Measurements from ENCODE around the gene RBM4B.

RBM4B gene

DNA sequence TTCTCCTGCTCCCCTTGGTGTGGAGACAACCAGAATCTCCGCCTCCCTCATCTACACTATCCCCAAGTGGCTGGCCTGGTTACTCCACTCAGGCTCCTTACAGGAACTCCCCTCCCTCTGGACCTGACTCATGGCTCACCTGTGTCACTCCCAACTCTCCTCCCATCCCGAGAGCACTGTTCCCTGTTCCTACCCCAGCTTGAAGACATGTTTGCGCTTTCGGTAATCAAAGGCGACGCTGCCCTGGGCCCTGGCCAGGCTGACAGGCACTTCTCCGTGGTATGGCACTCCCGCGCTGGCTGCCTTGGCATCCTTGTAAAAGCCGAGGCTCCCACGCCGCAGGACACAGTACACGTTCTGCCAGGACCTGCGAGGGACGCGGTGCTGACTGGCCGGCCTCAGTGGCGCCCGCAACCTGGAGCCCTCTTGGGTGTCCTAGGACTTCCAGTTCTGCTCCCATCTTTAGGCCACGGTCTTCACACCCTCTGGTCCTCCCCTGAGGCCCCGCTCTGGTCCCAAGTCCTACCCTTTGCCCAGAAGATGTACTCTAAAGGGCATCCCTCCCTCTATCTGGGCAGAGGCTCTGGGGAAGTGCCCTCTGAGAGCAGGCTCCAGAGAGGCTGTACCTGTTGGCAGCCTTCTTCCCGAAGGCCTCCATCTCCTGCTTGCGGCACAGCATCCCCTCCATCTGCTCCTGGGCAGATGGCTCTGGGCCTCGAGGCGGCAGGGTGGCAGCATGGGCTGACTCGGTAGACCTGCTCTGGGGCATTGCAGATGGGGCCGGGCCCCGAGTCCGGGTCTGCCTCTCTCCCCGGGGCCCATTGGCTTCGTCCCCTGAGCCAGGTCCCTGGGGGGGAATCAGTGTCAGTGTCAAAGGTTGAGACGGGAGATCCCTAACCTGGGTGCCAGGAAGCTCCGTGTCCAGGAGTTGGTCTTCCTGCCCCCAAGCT is 9.4 kb upstream of the RBM4B start:
- peak; percentile 80 for DNase-seq (ENCODE audit: low spot score)

DNA sequence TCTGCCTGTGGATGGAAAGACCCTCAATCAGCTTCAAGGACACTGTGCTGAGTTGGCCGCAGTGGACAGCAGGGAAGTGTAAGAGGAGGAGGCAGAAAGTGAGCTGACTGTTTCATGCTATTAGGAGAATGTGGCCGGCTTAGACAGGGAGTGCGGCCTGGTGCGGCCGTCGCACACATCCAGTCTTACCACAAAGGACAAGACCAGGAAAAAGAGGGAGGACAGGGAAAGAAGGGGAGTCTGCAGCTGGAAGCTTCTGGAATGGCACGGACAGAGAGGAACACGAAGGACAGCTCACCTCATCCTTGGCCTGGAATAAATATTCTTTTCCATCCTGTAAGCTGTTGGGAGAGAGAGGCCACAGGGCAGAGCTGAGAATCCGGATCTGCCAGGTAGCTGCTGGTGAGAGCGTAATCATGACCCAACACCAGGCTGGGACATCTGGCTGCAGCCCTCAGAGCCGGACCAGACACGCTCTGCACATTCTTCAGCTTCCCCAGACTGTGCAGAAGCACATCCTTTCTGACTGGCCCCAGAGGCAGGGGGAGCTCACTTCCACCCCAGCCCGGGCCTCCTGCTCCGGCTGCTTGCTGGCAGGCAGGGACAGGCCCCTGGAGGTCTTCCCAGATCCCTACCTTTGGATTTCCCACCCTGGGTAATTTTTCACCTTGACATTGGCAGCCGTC is 8.6 kb upstream of the RBM4B start:
- DNase-seq (ENCODE audit: low spot score), result no peak

DNA sequence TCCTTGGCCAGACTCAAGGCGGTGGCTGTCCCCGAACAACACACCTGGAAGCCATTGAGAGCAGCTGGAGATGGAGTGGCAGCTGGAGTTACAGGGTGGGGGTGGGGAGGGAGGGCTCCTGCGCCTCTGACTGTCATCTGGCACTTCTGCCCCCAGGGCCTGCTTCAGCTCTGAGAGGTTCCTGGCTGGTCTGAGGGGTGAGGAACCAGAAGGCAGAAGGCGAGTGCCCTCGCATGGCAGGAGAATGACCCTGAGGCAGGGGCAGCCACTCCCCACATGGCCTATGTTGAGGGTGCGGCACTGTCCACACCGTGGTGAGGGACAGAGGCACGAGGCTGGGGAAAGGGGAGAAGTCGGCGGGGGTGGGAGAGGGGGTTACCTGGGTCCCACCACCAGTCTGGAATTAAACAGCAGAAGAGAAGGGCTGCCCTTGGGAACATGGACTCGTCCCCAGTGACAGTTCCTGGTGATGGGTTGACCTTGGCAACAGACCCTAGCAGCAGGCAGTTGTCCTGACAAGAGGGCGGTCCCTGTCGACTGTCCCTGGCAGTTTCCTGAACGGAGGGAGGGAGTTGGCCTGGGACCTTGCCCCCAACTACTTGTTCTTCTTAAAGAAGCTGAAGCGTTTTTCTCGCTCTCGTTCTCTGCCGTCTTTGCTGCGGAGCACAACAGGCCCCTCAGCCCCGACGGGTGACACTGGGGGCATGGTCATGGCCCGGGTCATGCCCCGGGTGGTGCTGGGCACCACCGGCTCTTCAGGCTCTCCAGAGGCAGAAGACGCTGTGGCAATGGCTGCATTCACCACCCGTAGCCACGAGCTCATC is 7.8 kb upstream of the RBM4B start:
- DNase-seq (ENCODE audit: low spot score), result no peak

DNA sequence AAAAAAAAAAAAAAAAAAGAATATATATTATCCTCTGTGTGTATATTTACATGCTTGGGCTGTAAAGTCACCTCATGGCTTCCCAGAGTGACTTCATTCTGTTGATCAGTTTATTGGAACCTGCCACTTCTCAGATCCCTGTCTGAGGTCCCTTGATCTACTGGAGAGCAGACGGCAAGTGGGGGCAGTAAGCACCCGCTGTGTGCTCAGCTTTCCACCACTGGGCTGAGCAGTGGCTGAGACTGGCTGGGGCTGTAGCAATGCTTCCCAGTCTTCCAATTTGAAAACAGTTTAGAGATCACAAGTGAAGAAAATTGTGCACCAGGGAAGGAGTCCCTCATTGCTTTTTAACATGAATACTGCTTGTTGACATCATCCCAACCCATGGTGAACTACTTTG is 6.9 kb upstream of the RBM4B start:
- no peak for DNase-seq (ENCODE audit: low spot score)

DNA sequence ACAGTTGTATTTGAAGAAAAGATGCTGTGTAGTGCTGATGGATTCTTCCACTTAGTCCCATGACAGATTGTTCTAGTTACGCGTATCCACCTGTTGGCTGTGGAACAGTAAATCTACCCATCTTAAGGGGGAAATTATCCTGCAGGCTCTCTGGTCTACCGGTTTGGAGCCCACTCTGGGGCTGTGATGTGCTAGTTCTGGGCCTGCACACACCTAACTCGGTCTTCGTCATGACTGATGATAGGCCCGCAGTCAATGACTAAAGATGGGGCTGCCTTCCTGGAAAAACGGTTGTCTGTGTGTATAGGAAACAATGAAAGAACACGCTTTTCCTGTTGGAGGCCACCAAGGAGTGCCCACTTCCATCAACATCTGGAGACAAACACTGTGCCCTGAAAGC is 6.2 kb upstream of the RBM4B start:
- DNase-seq (ENCODE audit: low spot score), result no peak

DNA sequence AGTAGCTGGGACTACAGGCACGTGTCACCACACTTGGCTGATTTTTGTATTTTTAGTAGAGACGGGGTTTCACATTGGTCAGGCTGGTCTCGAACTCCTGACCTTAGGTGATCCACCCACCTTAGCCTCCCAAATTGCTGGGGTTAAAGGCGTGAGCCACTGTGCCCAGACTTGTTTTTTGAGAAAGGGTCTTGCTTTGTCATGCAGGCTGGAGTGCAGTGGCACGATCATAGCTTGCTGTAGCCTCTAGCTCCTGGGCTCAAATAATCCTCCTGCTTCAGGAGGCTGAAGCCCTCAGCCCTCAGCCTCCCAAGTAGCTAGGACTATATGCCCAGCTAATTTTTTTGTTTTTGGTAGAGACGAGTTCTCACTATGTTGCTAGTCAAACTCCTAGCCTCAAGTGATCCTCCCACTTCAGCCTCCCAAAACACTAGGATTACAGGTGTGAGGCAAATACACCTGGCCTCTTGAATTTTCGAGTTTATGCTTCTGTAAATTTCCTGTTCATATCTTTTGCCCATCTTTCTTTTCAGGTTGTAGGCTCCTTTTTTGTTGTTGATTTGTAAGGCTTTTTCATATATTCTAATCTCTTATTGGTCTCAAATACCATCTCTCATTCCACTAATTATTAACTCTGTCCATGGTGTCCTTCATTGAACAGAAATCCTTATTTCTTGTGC is 3.4 kb upstream of the RBM4B start:
- DNase-seq (ENCODE audit: low spot score), result no peak

DNA sequence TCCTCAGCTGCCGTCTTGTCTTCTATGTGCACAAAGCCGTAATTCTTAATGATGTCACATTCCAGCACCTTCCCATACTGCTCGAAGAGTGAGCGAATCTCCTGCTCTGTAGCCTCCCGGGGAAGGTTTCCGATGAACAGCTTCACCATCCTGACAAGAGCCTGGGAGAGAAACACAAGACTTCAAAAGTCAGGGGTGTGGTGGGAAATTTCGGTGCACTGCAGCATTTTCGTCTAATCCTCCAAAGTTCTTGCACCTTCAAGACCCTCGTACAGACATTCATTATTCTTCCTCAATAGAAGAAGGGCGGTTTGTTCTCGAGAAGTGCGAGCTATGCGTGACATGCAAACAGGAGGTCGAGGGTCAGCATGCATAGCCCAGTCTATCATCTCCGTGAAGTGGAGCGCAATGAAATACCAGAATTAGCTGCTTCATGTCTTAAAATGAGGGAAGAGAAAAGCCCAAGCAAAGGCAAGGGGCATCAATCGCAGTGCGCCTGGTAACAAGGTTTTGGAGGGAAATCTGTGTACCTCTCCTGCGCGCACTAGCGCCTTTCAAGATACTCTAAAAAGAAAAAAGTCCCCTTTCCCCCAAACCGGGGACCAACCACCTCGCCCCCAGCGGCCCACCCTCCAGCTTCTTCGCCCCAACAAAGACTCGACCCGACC is 622 bp downstream of the RBM4B start:
- DNase-seq (ENCODE audit: low spot score), result no peak

DNA sequence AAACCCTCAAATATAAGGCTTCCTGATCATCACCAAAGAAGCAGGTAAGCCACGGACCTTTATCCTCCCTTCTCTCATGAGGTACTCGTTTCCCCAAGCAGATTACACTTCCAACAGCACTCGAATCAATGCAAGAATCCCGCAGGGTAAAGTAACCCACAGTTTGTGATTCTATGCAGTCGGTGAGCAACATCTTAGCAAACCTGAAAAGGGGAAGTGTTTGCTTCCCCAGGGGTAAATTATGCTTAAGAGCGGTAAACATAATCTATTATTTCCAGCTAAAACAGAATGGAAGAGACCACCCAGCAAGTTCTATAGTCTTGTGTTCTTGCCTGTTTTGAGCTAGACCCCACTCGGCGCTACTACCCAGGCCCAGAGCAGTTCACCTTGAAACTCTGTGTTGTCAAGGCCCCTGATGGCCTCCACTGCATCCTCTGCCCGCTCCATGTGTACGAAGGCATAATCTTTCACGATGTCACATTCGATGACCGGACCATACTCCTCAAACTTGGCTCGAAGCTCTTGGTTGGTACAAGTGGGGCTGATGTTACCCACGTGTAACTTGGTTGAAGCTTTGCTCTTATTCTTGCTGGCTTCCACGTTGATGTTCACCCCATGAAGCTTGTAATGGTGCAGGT is 1.3 kb downstream of the RBM4B start:
- no peak for DNase-seq (ENCODE audit: low spot score)

DNA sequence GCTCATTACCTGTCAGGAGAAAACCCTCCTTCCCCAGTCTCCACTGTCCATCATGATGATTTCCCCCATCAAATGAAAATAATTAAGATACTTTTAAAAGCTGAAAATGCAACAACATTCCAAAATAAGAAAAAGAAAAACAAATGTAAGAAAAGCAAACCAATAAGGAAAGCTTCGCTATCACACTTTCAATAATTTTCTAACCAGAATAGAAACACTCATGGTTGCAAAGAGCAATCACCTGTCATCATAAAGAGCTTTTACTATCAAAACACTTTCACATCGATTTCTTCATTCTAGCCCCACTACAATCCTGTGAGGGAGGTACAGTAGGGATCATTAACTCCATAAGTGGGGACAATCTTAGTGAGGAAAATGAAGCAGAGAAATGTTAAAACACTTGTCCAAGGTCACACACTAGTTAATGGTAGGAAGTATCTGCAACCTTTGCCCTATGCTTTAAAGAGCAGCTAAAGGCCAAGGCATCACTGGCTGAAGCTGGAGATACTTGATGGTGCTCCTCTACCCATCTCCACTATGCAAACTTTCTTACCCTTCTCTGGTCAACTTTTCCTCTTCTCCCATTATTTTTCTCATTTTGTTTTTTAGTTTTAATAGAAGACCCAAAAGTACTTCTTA is 2.6 kb downstream of the RBM4B start:
- no peak for DNase-seq (ENCODE audit: low spot score)

DNA sequence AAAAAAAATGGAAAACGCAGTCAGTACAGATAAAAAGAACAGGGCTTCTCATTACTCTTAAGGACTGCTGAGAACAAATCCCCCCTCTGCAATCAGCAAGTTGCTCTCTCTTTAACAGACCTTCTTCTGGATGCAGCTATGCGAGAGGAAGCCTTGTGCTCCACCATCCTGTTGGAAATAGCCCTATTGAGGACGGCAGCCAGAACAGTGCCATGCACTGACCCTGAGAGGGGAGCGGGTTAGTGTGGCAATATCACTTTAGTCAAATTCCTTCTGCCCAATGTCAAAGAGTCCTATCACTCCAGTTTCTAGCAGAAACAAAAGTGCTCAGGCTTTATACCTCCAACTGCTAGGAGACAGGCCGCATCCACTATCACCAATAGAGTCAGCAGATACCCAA is 6.9 kb downstream of the RBM4B start:
- no peak for DNase-seq (ENCODE audit: low spot score)

DNA sequence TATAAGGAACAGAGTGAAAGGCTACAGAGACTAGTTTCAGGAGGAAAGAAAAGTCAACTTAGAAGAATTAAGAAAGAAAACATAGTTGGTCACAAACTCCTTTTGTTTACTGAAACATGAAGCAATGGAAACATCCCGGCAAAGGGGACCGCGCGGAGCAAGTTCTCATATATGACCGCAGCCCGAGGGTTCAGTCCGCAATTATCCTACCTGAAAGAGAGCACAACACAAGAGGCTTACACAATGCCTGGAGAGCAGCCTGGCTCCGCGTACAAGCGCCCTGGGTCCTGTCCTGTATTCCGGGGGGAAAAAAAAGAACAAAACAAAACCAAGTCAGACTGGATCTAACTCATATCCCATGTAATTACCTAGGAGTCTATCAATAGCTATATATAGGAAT is 12.3 kb downstream of the RBM4B start:
- DNase-seq (ENCODE audit: low spot score), result no peak

DNA sequence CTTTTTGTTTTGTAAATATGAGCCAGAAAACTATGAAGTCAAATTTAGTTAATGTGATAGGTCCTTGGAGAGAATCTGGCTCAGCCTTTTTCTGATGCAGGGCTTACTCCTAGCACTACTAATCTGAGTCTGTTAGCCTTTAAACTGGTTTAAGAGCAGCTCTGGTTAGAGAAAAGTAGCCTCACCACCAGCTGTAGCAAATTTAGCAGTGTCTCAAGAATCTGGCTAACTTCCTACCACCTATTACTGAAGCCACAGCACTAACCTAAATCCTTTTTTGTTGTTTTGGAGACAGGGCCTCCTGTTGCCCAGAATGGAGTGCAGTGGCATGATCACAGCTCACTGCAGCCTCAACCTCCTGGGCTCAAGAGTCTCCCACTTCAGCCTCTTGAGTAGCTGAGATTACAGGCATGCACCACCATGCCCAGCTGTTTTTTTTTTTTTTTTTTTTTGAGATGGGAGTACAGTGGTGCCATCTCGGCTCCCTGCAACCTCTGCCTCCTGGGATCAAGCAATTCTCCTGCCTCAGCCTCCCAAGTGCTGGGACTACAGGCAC is 13.9 kb downstream of the RBM4B start:
- DNase-seq (ENCODE audit: low spot score), result no peak

DNA sequence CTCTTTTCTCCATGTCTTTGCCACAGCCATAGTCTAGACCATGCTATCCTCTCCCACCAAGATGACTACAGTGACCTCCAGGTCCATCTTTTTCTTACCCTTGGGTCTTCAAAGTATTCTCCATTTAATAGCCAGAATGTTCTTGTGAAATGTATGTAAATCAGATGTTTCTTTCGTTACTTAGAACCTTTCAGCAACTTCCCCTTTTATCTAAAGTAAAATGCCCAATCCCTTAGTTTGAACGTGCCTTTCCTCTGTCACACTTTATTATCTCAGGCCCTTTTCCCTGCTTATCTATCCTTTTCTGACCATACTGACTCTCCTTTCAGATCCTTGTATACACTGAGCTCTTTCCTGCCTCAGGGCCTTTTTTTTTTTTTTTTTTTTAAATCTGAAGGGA is 17.9 kb downstream of the RBM4B start:
- DNase-seq (ENCODE audit: low spot score), result no peak

DNA sequence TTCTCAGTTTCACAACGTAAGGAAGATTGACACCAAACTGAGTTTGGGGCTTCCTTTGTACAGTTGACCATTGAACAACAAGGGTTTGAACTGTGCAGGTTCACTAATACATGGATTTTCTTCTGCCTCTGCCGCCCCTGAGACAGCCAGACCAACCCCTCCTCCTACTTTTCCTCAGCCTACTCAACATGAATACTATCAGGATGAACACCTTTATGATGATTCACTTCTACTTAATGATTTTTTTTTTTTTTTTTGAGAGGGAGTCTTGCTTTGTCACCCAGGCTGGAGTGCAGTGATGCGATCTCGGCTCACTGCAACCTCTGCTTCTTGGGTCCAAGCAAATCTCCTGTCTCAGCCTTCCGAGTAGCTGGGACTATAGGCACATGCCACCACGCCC is 24.6 kb downstream of the RBM4B start:
- DNase-seq (ENCODE audit: low spot score), result no peak

DNA sequence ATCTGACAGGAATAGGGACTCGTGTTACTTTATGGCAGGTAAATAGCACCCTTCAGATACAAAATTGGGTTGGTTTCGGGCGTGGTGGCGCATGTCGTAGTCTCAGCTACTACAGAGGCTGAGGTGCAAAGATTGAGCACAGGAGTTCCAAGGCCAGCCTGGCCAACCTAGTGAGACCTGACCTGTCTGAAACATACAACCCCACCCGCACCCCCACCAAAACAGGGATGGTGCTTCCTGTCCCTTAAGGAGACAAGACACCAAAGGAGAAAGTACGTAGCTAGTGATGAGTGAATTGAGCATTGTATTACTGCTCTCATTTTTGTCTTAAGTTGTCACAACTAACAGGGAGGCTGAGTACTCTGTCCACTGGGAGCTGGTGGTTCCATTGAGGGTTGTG is 25.0 kb downstream of the RBM4B start:
- no peak for DNase-seq (ENCODE audit: low spot score)

DNA sequence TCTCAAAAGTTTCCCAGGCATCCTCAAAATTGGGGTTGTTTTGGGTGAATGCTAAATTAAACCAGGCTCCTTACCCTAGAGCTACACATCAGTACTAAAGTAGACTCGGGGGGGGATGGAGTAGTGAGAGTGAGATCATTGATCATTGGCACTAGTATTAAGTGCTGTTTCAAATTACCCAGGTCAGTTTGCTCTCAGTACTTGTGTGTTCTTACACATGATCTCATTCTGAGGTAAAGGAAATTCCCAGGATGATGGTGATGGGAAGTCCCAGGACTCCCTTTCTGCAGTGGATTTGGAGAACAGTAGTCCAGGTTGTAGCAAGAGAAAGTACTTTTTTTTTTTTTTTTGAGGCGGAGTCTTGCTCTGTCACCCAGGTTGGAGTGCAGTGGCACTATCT is 26.7 kb downstream of the RBM4B start:
- no peak for DNase-seq (ENCODE audit: low spot score)

DNA sequence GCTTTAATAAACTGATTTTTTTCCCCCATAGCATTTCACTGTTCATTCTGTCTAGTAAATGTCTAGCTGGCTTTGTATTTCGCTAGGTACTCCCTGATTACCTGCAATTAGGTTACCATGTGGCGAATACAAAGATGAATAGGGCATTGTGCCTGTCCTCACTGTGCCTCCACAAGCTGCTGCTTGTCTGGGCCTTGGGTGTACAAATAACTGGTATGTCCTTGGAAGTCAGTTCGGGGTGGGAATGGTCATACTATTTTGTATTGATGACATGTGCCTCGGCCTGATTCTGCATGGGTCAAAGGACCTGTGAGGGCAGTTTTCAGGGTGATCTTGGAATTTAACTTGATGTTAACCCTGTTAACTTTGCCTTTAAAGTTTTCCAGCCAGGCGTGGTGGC is 27.8 kb downstream of the RBM4B start:
- no peak for DNase-seq (ENCODE audit: low spot score)

DNA sequence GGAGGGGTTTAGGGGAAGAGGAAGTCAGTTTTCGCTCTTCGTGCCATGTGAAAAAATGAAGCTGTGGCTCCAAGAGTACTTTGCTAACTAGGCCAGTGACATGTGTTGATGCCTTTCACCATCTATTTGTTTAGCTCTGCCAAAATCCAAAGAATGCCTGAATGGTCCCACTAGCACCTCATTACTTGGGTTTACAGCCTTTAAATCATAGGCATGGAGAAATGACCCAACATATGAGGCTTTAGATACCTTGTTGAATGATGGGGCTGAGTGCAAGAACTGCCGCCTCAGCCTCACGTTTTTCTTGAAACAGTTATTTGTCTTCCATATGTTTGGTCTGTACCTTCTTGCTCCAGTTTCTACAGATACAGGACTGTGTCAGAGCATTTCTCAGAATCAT is 30.9 kb downstream of the RBM4B start:
- DNase-seq (ENCODE audit: low spot score), result no peak

DNA sequence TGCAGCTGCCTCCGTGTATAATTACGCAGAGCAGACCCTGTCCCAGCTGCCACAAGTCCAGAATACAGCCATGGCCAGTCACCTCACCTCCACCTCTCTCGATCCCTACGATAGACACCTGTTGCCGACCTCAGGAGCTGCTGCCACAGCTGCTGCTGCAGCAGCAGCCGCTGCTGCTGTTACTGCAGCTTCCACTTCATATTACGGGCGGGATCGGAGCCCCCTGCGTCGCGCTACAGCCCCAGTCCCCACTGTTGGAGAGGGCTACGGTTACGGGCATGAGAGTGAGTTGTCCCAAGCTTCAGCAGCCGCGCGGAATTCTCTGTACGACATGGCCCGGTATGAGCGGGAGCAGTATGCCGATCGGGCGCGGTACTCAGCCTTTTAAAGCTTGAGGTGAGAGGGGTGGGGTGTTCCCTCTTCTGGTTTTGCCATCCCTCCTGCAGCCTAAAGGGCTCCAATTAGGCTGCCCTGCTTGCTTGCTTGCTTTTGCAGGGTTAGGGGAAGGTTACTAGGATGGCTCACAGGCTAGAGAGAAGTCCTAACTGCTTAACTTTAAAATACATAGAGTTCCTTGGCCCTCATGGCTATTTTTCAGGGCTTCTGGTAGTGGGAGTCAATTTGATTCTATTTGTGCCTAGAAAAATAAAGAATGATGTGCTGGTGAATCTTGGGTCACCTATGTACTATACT is 33.8 kb downstream of the RBM4B start:
- DNase-seq (ENCODE audit: low spot score), result no peak

DNA sequence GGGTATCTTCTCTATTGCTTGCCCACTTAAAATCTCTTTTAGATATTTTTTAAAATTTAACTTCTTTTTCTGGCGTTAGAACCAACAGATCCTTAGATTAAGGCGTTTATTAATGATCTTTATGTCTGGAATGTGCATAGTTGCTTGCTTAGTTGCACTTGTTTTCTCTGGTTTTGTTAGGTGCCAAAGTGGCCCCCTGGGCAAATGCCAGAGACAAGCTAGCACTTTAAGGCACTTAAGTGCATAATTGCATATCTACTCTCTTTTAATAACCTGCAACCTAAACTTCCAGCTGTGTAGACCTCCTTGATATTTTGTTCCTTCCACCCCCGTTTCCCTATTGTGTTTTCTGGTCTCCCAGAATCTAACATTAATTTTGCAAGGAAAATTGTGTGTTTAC is 35.9 kb downstream of the RBM4B start:
- no peak for DNase-seq (ENCODE audit: low spot score)
